NCI-H128 (cell line): ENCODE measurements around the gene LEF1.

ENCODE experiments used
- DNase-seq: peaks from one replicate; lab custom pipeline; 2025; ENCODE audit not compliant: unreplicated experiment; lab: John Stamatoyannopoulos, UW

The LEF1 gene

DNA sequence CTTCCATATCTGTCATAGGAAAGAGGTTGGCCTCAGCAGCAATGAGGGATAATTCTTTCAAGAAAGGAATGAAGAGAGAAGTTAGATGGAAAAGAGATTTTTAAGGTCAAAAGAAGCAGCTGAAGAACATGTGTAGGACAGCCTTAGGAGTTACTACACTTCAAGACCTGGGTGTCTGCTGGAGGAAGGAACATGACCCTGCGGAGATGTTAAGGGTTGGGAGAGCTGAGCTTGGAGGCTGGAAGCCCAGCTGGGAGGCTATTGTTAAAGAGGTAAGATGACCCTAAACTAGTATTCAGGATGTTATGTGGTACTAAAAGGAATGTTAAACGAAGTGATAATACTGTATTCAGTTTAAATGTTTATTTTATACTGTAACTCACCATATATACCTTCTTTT lies 164.1 kb downstream of the LEF1 start:
- no peak for DNase-seq

DNA sequence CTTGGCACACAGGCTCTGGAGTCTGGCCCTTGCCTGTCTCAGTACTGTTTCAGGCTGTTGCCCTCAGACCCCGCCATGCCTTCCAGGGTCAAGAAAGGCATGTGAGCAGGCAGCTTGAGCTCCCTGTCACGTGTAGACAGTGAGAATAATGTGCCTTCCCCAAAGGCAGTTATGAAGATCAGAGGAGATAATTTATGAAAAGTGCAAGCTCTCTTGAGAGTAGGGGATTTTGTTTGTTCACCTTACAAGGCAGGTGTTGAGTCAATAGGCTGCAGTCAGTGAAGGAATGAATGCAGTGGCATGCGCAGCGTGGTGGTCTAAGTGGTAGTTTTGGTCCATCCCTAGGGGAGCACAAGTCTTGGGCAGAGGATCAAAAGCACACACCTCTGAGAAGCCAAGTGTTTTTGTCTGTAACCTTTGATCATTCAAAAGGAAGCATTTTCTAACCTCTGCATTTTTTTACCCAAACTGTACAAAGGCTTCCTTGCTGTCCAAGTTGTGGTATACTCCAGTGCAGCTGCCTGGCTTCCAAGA lies 164.7 kb downstream of the LEF1 start:
- DNase-seq = no peak

DNA sequence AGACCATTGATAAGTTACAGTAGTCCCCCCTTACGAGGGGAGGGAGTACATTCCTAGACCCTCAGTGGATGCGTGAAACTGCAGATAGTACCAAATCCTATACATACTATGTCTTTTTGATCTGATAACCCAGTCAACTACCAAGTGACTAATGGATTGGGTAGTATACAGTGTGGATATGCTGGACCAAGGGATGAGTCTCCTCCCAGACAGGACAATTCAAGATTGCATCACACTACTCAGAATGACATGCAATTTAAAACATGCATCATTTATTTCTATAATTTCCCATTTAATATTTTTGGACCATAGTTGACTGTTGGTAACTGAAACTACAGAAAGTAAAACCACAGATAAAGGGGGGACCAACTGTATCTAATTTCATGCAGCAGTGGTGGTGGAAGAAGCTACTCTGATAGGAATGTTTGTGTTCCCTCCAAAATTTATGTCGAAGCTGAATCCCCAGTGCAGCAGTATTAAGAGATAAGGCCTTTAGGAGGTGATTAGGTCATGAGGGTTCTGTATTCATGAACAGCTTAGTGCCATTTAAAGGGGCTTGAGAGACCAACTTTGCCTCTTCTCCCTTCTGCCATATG lies 167.1 kb downstream of the LEF1 start:
- no peak for DNase-seq

DNA sequence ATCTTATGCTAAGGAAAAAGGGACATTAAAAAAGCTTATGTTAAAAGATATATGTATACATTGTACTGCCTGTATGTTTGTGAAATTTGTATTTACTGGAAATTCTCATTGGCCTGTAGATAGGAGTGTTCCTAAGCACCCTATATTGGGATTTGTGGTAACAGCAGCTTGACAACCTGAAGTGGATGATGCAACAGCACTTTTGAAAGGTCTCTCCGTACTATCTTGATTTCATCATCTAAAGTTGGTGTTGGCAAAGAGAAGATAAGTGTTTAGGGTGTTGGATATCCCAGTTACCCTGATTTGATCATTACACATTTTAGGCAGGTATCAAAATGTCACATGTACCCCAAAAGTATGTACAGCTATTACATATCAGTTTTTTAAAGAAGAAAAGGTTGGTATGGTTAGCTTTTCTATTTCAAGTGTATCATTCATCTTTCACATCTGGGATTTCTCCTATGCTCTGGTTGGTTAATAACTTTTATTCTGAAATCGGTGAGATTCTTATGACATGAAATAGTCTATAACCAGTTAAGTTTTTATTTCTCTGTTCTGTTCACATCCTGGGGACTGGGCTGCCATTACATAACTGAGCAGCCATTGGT lies 168.7 kb downstream of the LEF1 start:
- DNase-seq = no peak

DNA sequence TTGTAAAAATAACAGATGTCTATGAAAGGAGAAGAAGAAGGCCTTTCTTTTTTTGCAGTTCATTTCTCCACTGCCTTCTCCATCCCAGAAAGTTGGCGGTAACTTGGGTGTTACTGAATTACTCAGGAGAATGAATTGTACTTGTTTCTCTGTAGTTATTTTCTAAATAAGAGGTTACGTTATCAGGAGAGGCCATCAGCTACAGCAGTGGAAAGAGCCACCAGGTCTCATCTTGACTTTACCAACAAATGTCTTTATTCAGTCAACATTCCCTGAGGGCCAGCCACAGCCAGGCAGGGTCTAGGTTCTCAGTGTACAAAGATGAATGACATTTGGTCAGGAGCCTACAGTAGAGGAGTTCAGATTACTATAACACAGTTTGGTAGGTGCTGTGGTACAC lies 170.9 kb downstream of the LEF1 start:
- DNase-seq = no peak
